BE2C (cell line): ENCODE data around the gene MAP10.
"Not testable (repeated sequence)": the region's sequence is repeated elsewhere in the genome, so short reads cannot be mapped to it uniquely, and the experiment has no call there.

ENCODE experiments used
- DNase-seq: peaks from one replicate; pipeline ENCODE4 v3.0.0-alpha.2; 2020
- H3K27me3 ChIP-seq: fragments of 250-450 bp; sonication (Bioruptor Pico); 2 replicates; pipeline ENCODE4 v1.5.1; 2020; ENCODE audit warnings: mild to moderate bottlenecking
- H3K36me3 ChIP-seq: fragments of 250-450 bp; sonication (Bioruptor Pico); 2 replicates; pipeline ENCODE4 v1.5.1; 2020; ENCODE audit warnings: mild to moderate bottlenecking
- H3K4me1 ChIP-seq: fragments of 250-450 bp; sonication (Bioruptor Pico); 2 replicates; pipeline ENCODE4 v1.5.1; 2020
- H3K4me3 ChIP-seq: 2 replicates; pipeline ENCODE4 v1.5.1; 2011; ENCODE audit warnings: low read depth, low read length
- H3K9me3 ChIP-seq: fragments of 250-450 bp; sonication (Bioruptor Pico); 2 replicates; pipeline ENCODE4 v1.5.1; 2020
- CTCF ChIP-seq: IDR thresholded peaks from 2 replicates; pipeline ENCODE4 v1.5.1; 2012; ENCODE audit warnings: mild to moderate bottlenecking, low read depth, low read length

MAP10 gene

DNA sequence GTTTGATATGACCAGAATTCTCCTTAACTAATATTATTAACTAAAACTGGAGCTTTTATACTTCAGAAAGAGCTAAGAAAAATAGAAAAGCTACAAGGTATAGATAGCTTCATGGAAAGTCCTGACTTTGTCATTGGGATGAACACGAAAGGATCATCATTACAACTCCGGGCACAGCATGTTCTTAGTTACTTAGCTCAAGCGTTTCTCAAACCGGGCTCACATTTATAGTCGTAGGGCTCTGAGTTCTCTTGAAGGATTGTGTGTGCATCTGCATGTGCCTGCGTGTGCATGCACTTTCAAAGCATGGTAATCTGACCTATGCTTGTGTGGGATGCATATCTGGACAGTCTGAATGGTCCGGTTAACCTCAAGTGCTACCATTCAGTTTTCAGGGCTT, 20.4 kb upstream of the MAP10 start:
- no peaks in the 10 kb centered on the region for H3K36me3 ChIP-seq
- no peaks in the 10 kb centered on the region for H3K4me1 ChIP-seq

DNA sequence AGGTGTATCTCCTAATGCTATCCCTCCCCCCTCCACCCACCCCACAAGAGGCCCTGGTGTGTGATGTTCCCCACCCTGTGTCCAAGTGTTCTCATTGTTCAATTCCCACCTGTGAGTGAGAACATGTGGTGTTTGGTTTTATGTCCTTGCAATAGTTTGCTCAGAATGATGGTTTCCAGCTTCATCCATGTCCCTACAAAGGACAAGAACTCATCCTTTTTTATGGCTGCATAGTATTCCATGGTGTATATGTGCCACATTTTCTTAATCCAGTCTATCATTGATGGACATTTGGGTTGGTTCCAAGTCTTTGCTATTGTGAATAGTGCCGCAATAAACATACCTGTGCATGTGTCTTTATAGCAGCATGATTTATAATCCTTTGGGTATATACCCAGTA, 19.6 kb upstream of the MAP10 start:
- not testable (repeated sequence) for H3K9me3 ChIP-seq

More for the DNA sequence above, 20.4 kb upstream of the MAP10 start:
- TF ChIP-seq CTCF, result no peak
- Histone ChIP-seq H3K9me3 (no peaks in the 10 kb centered on the region), H3K27me3 (no peaks in the 10 kb centered on the region), H3K4me3 (no peak overlapping the region)
- DNase-seq, result no peak

DNA sequence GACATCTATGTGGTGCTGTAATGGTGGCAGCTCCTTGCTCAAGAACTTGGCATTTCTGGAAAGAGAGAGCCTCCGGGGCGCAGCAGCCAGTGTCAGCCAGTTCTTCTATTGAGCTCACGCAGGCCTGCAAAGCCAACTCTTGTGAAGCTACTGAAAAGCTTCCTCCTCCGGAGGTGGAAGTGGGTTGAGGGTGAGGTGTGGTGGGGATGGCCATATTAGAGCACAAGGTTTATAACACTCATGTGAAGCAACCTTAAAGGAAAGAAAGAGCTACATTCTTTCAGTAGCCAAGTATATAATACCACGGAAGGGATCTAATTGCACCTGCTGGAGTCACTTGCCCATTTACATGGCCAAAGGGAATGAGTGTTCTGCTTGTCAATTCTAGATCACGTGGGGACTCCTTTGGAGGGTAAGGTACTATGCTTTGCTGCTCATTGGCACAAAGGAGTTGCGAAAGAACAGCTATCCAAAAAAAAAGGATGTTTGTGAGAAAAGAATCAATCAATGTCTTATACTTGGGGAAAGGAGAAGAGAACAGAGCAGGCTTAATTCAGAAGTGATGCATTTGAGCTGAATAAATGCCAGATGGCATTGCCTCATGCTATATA, 18.3 kb upstream of the MAP10 start:
- H3K9me3 ChIP-seq, result no peaks in the 10 kb centered on the region
- no peaks in the 10 kb centered on the region for H3K36me3 ChIP-seq
- no peak for DNase-seq
- H3K27me3 ChIP-seq, result no peaks in the 10 kb centered on the region
- H3K4me1 ChIP-seq, result no peaks in the 10 kb centered on the region
- H3K4me3 ChIP-seq, result no peak overlapping the region
- no peak for TF ChIP-seq CTCF

More for the DNA sequence above, 19.6 kb upstream of the MAP10 start:
- not testable (repeated sequence) for H3K36me3 ChIP-seq, H3K4me1 ChIP-seq, DNase-seq, H3K27me3 ChIP-seq, H3K4me3 ChIP-seq

- Histone ChIP-seq H3K4me3 (no peak overlapping the region), H3K4me1 (no peaks in the 10 kb centered on the region), H3K9me3 (no peaks in the 10 kb centered on the region), H3K27me3 (no peaks in the 10 kb centered on the region), H3K36me3 (no peaks in the 10 kb centered on the region)
- no peak for DNase-seq
- TF ChIP-seq CTCF, result no peak
Measured at GRCh38 chr1:232788235-232788872, 16.9 kb upstream of the MAP10 start.

GRCh38 chr1:232789651-232790050, 15.6 kb upstream of the MAP10 start:
- no peaks in the 10 kb centered on the region for H3K9me3 ChIP-seq
- no peak for TF ChIP-seq CTCF
- no peaks in the 10 kb centered on the region for H3K27me3 ChIP-seq
- H3K4me3 ChIP-seq, result no peak overlapping the region
- DNase-seq, result no peak
- no peaks in the 10 kb centered on the region for H3K4me1 ChIP-seq
- H3K36me3 ChIP-seq, result no peaks in the 10 kb centered on the region

- no peak for TF ChIP-seq CTCF
- H3K4me1 ChIP-seq, result no peaks in the 10 kb centered on the region
Measured at GRCh38 chr1:232792949-232793348, 12.3 kb upstream of the MAP10 start.

More at GRCh38 chr1:232792949-232793348, 12.3 kb upstream of the MAP10 start:
- Histone ChIP-seq H3K9me3 (no peaks in the 10 kb centered on the region), H3K4me3 (no peak overlapping the region), H3K27me3 (no peaks in the 10 kb centered on the region), H3K36me3 (no peaks in the 10 kb centered on the region)
- no peak for DNase-seq
